ENCODE results near the gene CDC26.
"Not testable (repeated sequence)": the region's sequence is repeated elsewhere in the genome, so short reads cannot be mapped to it uniquely, and the experiment has no call there.

CDC26 gene

GRCh38 chr9:113293285-113293878 lies 18.0 kb upstream of the CDC26 start:
- DNase-seq (ENCODE audit: low read depth) = no peak

DNA sequence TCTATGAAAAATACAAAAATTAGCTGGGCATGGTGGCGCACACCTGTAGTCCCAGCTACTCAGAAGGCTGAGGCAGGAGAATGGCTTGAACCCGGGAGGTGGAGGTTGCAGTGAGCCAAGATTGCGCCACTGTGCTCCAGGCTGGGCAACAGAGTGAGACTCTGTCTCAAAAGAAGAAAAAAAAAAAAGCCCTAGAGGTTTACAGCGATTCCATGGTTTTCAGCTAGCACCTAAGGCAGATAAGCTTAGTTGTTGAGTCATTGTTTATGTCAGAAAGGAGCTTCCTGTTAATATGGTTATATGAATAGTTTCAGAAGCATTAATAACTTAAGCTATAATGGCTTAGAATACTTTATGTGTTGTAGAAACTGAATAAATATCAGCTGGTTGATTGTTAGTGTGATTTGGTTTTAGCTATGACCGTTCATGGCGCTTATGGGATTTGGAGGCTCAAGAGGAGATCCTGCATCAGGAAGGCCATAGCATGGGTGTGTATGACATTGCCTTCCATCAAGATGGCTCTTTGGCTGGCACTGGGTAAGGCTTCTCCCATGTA lies 14.8 kb upstream of the CDC26 start:
- DNase-seq (ENCODE audit: low read depth) = no peak

- DNase-seq (ENCODE audit: low read depth) = no peak
These were observed 13.7 kb upstream of the CDC26 start for GRCh38 chr9:113289091-113289490.

DNA sequence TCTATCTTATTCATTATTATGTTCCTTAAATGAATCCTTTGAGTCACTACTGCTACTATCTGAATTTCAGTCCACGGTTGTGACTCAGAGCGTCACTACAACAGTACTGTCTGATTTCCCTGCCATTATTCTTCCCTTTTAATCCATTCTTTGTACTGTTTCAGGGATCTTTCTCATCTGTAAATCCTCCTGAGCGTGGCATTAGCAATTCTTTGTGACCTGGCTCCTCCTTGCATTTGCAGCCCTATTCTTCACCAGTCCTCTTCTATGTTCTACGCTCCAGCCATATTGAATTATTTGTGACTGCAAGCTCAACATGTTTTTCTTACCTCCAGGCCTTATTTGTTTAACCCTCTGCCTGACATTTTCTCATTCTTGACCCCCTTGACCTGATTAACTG lies 6.0 kb upstream of the CDC26 start:
- no peak for DNase-seq (ENCODE audit: low read depth)

GRCh38 chr9:113278840-113279239 lies 3.5 kb upstream of the CDC26 start:
- no peak for DNase-seq (ENCODE audit: low read depth)

- no peak for DNase-seq (ENCODE audit: low read depth)
These were observed 757 bp downstream of the CDC26 start for GRCh38 chr9:113274474-113275156.

DNA sequence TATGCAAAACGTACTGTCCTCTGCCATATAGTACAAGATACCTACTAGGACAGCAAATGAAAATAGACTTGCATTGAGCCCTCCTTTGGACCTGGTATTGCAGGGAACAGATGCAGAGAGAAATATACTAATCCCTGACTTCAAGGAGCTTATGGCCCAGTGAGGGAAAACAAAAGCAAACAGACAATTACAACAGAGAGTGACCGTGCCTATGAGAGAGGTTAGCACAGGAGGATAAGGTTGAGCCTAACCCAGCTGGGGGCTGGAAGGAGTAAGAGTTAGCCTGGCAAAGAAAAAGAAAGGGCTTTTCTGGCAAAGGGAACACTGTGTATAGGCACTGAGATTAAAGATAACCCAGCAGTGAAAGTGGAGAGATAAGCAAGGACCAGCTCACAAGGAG lies 5.5 kb downstream of the CDC26 start:
- no peak for DNase-seq (ENCODE audit: low read depth)

- DNase-seq (ENCODE audit: low read depth) = no peak
These were observed 6.0 kb downstream of the CDC26 start for GRCh38 chr9:113269355-113269754.

GRCh38 chr9:113267911-113268566 lies 7.3 kb downstream of the CDC26 start:
- no peak for DNase-seq (ENCODE audit: low read depth)

- DNase-seq (ENCODE audit: low read depth) = no peak
These were observed 9.2 kb downstream of the CDC26 start for GRCh38 chr9:113266174-113266573.

GRCh38 chr9:113261917-113262671 lies 13.3 kb downstream of the CDC26 start:
- DNase-seq (ENCODE audit: low read depth) = no peak

DNA sequence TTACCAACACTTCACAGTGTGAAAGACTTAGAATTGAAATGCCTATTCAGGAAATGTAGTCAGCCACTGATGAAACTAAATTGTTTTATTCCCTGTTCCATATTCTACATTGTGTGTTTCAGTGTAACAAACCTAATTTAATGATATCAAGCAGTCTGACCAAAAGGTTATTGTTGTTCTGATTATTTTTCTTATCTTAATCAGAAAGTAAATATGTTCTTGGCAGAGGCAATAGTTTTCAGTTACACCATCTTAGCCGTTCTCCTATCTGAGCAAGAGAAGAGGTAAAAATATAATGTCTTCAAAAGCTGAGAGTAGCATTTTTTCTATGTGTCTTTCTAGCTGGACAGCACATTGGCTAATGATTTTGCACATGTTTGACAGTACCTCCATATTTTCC lies 17.1 kb downstream of the CDC26 start:
- DNase-seq (ENCODE audit: low read depth) = no peak

- no peak for DNase-seq (ENCODE audit: low read depth)
These were observed 17.5 kb downstream of the CDC26 start for GRCh38 chr9:113257863-113258262.

- no peak for DNase-seq (ENCODE audit: low read depth)
These were observed 19.9 kb downstream of the CDC26 start for GRCh38 chr9:113255438-113255837.

DNA sequence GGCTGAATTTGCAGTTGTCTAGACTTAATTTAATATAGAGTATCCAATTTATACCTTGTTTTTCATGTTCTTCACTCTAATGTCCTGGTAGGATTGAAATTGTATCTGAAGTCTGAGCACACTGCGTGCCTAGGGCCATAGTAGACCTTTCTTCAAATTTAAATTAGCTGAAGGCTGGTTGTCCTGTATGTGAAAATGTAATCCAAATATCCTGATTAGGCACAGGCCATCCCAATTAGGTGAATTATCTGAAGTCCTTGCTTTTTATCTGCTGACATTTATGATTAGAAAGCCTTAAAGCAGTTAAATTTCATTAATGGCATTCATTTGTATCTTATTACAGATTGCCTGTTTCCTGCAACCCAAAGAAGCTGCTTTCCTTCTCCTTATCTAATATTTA lies 20.4 kb downstream of the CDC26 start:
- DNase-seq (ENCODE audit: low read depth) = no peak

- DNase-seq (ENCODE audit: low read depth) = no peak
These were observed 24.6 kb downstream of the CDC26 start for GRCh38 chr9:113250807-113251206.

GRCh38 chr9:113249661-113250060 lies 25.7 kb downstream of the CDC26 start:
- DNase-seq (ENCODE audit: low read depth) = not testable (repeated sequence)

GRCh38 chr9:113247640-113248039 lies 27.7 kb downstream of the CDC26 start:
- no peak for DNase-seq (ENCODE audit: low read depth)

DNA sequence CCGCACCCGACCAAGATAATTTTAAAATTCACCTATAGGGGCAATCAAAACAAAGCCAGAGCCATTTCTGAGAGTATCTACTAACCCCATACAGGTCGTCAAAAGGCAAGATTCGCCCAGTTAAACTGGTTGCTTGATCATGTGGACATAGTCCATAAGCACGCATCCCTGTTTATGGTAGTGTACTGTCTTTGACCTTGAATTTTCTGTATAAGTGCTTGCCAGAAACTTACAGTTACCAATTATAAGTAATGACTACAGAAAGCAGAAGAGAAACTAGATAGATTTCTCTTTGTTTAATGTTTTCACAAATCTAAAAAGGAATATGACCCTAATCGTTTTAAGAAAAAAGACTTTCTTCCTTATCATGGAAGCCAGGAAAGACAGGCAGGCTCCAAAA lies 28.4 kb downstream of the CDC26 start:
- no peak for DNase-seq (ENCODE audit: low read depth)

DNA sequence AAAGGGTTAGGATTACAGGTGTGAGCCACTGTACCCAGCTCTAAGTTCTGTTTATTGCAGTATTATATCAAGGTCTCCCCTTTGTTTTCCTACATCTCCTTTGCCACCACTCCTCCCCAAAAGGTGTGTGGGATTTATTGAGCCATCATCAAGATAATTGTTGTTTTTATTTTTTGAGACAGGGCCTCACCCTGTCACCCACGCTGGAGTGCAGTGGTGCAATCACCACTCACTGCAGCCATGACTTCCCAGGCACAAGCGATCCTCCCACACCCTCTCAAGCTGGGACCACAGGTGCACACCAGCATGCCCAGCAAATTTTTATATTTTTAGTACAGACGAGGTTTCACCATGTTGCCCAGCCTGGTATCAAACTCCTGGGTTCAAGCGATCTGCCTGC lies 29.5 kb downstream of the CDC26 start:
- DNase-seq (ENCODE audit: low read depth) = no peak

DNA sequence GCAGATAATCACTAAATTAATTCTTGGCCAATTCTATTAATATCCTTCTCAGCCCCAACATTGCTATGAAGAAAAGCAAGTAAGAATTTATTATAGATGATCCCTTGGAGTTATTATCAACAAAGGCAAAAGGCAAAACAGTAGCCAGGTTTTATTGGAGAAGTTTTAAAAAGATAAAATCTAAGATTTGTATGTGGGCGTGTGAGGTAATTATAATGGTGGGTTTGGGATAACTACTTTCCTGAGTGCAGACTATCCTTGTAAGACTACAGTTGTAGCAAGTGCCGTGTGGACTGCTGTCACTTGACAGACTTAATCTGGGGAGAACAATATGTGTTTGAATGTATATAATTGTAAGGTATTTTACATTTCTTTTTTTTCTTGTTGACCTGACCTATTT lies 30.8 kb downstream of the CDC26 start:
- no peak for DNase-seq (ENCODE audit: low read depth)

GRCh38 chr9:113241161-113241560 lies 34.2 kb downstream of the CDC26 start:
- DNase-seq (ENCODE audit: low read depth) = no peak

GRCh38 chr9:113238859-113239232 lies 36.5 kb downstream of the CDC26 start:
- DNase-seq (ENCODE audit: low read depth) = no peak
